HG02759 (cell line): ENCODE measurements around the gene SCLT1.
A peak's percentile ranks its signal among the peaks of the same experiment; 100 is the strongest.
"Not testable (repeated sequence)": the region's sequence is repeated elsewhere in the genome, so short reads cannot be mapped to it uniquely, and the experiment has no call there.

ENCODE experiments used
- ATAC-seq: cut with Tn5 transposase; IDR thresholded peaks from one replicate; pipeline ENCODE4 v1.9.1; 2021; ENCODE audit warnings: mild to moderate bottlenecking, moderate library complexity; ENCODE audit not compliant: unreplicated experiment

Gene SCLT1

DNA sequence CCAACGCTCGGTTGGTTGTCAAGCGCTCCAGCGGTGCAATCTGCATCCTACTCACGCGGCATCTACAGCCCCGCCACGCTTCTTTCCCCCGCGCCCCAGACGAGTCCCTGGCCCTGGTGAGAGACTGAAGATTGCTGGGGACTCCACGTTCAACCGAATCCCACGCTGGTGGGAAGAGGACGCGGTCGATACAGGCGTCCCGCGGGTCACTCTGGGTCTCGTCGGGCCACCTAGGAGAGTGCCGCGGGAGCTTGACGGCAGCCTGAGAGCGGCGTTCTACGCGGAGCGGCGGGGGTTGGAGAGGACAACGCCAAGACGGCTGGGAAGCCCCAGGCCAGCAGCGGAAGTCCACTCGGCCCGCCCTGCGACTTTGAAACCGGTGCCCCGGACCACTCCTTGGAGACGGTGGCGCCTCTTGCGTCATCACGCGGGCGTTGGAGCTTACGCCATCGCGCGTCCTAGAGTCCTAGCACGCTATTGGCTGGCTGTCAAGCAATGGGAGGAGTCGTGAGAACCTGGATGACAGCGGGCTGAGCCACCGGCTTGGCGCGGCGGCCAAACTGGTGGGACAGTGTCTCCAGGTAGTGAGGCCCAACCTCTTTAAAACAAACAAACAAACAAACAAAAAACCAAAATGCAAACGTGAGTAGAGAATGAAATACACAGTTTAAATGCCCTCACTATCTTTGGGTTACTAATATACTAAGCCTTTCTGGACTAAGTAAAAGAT lies at the start of gene SCLT1:
Gene SCLT1, minus strand, starts transcription at position 349 of the 730 bp plus-strand sequence. CDS start 436 bp downstream, outside the sequence.
- ATAC-seq, result peak; percentile 92

DNA sequence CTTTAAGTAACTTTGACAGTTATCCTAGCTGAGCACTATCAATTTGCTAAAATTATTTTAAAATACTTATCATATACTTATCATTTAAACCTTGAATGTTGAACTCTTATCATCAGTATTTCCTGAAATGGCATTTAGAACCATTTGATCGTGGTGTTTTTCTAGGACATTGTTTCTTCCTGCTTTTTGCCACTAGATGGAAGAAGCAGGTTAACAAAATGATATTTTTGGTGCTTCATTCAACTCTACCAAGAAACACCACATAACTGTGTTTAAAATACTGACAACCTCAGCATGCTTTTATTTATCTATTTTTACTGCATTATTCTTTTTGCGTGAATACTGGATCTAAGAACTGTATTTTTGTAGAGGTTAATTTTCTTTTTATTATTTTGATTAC lies 47.2 kb upstream of the SCLT1 start:
- no peak for ATAC-seq

DNA sequence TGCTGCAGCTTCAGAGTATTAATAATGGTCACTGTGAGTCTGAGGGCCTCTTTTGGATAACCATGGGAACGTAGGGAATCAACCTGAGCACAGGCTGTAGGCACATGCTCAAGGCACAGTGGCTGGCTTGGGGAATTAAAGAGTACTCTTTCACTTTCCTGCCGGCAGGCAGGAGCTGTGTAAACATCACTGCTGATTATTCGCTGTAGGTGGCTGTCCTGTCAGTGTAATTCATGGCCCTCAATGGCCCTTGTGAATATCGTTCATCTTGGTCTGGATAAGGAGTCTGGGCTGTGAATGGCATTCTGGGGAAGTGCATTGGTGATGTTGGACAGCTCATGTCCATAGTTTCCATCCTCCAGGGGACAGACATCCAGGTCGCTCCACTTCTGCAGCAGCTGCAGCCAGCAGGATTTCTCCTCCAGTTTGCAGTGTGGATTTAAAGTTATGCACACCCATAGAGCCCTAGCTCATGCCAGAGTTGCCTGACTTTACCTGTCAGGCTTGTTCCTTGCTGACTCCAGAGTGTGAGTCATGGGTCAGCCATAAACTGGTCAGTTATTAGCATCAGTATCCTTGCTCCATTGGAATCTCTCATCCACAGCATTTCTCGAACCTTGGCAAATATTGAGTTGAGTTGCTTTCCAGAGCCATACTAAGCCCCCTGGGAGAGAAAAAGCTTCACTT lies 45.6 kb upstream of the SCLT1 start:
- no peak for ATAC-seq

DNA sequence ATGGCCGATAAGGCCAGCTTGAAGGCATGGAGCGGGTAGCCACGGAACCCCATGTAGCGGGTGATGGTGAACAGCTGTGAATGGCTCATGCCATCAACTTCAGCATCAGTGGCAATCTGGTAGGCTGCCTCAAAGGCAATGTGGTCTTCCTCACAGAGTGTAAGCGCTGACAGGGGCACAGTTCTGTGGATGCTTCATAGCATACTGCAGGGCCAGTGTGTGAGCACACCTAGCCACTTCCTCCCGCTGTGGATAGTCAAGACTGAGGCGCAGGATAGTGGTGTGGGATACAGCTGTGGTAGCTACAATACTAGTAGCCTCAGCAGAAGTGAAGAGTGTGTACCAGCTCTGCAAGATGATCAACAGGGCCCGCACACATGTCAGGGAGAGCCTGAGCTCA lies 43.1 kb upstream of the SCLT1 start:
- no peak for ATAC-seq

DNA sequence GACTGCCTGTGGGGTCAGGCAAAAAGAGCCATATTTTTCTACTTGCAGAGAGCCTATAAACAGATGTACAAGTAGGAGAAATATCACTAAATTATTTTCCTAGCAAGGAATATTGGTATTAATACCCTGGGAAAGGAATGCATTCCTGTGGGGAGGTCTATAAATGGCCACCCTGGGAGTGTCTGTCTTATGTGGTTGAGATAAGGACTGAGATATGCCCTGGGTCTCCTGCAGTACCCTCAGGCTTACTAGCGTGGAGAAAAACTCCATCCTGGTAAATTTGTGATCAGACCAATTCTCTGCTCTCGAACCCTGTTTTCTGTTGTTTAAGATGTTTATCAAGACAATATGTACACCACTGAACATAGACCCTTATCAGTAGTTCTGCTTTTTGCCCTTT lies 38.0 kb upstream of the SCLT1 start:
- ATAC-seq, result no peak

DNA sequence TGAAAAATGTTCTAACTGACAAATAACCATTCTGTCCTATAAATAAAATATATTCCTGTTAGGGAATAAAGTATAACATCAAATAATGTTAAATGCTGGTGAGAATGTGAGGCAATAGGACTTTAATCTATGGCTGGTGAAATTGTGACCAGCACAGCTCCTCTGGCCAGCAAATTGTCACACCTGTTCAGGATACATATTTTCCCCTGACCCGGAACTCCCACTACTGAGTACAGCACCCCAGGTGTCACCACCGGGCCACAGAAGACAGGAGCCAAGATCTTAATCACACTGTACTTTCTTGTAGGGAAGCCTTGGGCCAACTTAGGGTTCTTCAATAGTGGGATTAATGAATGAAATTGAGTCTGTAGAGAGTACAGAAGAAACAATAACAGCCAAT lies 35.8 kb upstream of the SCLT1 start:
- no peak for ATAC-seq

DNA sequence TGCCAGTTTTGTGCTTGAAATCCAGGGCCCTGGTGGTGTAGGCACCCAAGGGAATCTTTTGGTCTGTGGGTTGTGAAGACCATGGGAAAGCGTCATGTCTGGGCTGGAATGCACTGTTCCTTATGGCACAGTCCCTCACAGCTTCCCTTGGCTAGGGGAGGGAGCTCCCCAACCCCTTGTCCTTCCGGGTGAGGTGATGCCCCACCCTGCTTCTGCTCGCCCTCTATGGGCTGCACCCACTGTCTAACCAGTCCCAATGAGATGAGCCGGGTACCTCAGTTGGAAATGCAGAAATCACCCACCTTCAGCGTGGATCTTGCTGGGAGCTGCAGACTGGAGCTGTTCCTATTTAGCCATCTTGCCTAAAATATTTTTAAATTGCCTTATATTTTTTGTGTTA lies 33.3 kb upstream of the SCLT1 start:
- not testable (repeated sequence) for ATAC-seq

DNA sequence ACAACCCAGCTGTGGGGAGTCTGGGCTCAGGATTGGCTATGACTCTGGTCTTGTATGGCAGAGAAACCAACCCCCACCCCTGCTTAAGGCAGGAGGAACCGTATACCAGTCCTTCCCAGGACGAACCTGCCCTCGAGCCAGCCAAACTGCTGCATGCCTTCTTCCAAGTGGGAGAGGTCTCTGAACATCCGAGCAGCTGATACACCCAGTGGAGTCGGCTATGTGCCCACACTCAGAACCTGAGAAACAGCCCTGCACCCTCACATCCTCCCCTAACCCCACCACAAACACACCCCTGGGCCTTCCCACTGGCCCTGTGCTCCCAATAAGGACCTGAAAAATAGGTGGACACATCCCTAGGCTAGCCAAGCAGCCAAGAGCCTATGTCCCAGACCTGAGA lies 24.4 kb upstream of the SCLT1 start:
- no peak for ATAC-seq

DNA sequence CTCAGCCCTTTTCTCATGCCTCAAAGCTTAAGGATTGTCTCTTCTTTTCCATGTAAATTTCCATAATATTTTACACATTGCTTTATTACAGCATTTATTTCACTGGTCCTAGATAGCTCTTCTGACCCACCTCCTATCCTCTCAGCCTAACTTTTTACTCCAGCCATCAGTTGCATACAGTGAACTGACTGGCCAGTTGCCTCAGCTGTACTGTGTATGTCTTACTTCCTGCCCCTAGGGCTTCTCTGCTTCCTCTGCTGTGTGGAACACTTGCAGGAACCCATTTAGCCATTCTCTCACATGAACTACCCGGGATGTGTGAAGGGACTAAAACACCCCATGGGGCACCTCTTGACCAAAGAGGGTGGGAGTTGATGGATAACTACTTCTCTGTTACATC lies 20.6 kb upstream of the SCLT1 start:
- ATAC-seq, result no peak

DNA sequence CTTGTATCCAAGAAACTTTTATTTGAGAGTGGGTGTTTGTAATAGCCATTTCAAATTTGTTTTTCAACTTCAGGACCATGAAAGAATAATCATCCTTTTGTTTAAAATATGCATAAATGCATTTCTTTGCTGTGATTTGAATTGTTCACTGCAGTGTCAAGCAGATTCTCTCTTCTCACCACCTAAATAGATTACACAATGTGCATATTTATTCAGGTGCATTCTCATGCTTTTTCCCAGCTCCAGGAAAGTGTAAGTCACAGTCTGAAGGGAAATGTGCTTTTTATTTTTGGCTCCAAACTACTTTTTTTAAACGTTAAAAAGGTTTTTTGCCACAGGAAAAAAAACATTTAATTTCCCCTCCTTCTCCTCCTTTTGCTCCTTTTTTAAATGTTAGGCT lies 20.1 kb upstream of the SCLT1 start:
- ATAC-seq, result no peak

DNA sequence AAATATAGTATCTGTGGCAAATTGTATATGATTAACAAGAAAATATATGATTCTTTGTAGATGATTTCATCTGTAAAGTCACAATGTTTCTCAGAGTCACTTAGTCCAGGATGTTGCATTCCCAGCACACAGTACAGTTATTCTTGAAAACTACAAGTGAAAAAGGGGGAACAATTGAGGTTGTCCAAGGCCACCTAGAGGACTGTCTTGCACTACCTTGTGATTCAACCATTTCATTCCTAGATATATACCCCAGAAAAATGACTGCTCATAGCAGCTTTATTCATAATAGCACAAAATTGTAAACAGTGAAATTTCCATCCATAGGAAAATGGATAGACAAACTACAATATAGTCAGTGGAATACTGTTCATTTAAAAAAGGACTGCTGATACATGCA lies 18.6 kb upstream of the SCLT1 start:
- no peak for ATAC-seq

DNA sequence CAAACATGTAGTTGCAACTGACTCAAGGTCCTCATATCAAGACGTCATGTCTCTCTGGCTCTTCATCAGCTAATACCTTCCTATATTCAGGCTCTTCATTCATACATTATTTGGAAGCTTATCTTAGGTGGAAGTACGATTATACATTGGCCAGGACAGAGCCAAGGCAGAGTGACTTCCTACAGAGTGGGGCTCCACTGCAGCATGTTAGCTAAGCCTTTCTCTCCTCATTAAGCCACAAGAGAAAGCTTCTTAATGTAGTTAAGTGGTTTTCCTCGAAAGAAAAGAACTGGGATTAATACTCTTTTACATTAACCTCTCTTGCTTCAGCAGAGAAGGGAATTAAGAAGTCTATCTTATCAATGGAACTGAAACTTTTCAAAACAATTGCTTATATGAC lies 17.6 kb upstream of the SCLT1 start:
- ATAC-seq, result no peak

DNA sequence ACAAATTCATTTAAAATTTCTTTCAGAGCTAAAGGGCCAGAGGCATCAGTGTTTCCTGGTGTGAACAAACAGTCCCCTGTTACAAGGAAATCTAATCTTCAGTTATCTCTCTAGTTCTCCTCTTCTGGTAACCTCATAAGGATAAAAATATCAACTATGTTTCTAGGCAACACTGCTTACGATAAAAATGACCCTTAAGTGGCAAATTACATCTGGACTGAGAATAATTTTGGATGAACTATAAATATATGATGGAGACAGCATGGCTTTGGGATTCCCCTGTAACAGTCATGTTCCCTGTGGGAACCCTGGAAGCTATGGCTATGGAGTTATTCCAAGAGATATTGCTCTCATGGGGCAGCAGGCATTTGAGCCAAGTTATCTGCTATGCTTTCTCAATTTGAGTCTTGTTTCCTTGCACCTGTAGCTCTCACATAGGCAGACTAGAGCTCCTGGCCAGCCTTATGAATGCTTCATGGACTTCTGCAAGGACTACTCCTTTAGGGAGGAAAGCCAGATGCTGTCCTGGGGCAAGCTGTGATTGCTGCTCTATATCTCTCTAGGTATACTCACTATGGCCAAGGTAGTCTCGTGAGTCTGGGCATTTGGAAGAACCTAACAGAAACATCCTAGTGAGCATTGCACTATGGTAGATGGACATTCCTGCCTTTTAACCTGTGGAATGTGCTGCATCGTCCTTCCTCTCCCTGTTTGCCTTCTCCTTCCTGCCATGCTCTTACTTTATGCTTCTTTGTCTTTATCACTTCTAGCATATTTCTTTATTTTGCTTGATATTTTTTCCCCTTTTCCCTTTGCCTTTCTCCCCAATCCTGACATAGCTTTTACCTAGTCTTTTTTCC lies 16.9 kb upstream of the SCLT1 start:
- no peak for ATAC-seq

DNA sequence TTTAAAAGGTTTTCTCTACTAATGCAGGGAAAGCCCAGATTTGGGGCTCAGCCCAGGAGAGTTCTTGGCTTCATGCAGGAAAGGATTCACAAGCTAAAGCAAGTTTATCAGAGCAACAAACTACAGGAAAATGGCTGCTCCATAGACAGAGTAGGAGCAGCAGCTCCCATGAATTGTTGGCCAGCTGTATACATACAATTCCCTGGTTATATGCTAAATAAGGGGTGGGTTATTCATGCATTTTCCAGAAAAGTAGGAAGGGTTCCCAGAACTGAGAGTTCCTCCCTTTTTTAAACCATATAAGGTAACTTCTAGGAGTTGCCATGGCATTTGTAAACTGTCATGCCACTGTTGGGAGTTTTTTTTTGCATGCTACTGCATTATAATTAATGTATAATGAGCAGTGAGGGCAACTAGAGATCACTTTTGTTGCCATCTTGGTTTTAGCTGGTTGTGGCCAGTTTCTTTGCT lies 5.2 kb upstream of the SCLT1 start:
- ATAC-seq, result no peak

DNA sequence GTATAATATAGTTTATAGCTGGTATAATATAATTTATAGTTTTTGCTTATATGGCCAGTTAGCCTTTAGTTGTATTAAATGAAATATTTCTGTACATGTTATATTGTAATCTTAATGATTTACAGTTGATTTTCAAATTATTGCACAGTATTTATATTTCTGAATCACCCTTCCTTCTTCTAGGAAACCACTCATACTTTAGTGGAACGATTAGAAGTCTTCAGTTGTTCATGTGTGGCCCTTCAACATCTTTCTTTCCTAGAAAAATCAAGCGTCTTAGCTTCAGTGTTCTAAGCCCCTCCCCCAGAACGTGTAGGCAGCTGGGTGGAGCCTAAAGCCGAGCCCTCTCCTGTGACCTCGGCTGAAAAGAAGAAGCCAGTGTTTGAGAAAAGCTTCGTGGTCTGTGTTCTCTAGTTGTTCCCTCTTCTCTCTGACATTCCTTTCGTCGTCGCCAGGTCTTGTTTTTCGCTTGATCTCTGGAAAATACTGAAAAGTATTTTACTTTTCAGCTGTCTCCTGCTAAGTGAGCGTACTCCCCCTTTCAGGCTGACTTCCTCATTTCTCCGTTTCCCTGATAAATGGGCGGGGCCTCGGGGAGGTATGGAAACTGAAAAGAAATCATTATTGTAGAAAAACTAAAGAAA lies 2.6 kb upstream of the SCLT1 start, which contains the start of gene C4orf33:
Gene C4orf33, plus strand, starts transcription at position 342 of the 644 bp plus-strand sequence. CDS start 6,459 bp downstream, outside the sequence.
- peak; percentile 45 for ATAC-seq

DNA sequence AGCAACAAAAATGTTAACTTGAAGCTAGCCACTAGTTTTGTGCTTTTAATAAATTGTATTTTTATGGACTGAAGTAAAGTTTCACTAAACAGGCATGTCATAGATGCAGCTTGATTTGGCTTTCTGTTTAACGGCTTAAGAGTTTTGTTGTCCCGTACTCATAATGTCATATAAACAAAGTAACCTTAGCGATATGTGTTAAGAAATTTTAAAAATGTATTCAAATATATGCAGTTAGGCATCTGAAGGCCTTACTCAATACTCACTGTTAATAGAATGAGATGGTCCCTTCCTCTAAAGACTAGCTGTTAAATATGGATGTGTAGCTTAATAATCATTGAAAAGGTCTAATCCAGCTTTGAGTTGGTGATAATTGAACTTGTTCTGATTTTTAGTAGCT lies 1.0 kb upstream of the SCLT1 start:
- ATAC-seq, result no peak

DNA sequence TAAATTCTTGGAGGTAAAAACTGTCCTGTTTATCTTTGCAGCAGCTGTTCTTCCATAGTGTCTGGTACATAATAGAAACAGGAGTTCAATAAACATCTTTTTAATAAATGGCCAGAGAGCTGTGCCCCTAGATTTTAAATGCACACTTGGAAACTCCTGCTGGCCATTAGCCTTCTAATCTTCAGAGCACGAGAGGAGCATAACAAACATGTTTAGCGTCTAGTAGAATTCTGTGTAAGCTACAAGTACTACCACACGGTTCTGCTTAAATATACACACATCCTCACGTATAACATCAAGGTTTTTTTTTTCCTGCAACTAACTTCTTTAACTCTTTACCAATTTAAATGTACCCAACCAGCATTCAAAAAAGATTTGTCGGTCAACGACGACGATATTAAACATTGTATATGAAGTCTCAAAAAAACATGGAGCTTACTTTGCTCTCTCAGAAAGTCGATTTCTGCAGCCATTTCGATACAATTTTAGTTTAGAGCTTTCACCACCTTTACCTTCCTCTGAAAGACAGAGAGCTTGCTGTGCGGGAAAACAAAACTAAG lies 628 bp downstream of the SCLT1 start:
- ATAC-seq, result no peak

DNA sequence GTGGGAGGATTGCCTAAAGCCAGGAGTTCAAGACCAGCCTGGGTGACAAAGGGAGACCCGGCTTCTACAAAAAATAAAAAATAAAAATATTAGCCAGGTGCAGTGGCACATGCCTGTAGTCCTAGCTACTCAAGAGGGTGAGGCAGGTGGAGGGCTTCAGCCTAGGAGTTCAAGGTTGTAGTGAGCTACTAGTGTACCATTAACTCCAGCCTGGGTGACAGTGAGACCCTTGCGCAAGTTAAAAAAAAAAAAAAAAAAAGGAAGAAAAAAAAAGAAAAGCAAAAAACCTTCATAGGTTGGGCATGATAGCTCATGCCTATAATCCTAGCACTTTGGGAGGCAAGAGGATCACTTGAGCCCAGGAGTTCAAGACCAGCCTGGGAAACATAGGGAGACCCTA lies 5.8 kb downstream of the SCLT1 start:
- no peak for ATAC-seq

DNA sequence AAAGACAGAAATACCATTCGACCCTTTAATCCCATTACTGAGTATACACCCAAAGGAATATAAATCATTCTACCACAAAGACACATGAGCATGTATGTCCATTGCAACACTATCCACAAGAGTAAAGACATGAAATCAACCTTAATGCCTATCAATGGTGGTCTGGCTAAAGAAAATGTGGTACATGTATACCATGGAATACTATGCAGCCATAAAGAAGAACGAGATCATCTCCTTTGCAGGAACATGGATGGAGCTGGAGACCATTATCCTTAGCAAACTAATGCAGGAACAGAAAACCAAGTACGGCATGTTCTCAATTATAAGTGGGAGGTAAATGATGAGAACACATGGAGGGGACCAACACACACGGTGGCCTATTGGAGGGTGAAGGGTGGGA lies 7.9 kb downstream of the SCLT1 start:
- no peak for ATAC-seq

DNA sequence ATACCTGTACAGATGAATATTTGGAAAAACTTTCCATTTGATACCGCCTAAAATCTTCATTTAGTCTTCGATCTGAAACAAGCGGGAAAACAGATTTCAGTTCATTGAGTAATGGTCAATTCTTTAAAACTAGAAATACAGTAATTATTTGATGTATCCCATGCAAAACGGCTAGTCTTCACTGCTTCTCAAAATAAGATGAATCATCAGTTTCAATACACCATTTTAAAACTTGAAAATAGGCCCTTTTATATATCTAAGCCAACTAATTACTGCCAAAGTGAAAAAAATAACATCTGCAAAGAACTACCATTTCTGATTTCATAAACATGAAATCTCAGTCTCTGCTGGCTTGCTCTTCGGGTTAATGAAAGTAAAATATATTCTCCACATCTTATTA lies 11.0 kb downstream of the SCLT1 start:
- no peak for ATAC-seq

DNA sequence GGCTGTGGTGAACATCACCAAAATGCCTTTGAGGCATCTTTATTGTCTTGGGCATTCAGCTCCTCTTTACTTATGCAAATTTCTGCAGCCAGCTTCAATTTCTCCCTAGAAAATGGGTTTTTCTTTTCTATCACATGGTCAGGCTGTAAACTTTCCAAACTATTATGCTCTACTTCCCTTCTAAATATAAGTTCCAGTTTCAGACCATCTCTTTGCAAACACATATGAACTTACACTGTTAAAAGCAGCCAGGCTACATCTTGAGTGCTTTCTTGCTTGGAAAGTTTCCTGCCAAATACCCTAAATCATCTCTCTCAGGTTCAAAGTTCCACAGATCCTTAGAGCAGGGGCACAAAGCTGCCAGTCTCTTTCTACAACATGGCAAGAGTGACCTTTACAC lies 13.2 kb downstream of the SCLT1 start:
- no peak for ATAC-seq
